Measurements from ENCODE around the gene CPNE1.
A peak's percentile ranks its signal among the peaks of the same experiment; 100 is the strongest.

CPNE1 gene

DNA sequence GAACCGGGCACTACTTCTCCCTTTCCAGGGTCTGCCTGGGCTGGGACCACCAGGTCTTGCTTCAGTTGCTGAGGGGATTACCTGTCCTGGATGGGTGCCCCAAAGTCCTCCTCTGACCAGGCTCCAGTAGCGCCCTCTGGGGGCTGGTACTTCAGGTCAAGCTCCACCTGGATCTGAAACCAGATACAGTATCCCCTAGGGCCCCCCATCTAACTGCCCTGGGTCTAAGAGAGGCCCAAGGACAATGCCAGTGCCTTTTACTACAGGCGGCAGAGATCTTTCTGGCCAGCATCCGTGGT lies 60.3 kb downstream of the CPNE1 start:
- Histone ChIP-seq H3K9ac (ENCODE audit: low read depth, low read length, poor library complexity, severe bottlenecking) (no peak overlapping the region), H3K36me3 (ENCODE audit: insufficient read depth, low read length) (no peaks in the 10 kb centered on the region), H3K27me3 (ENCODE audit: insufficient read depth, low read length, poor library complexity, severe bottlenecking) (no peaks in the 10 kb centered on the region), H3K79me2 (ENCODE audit: insufficient read depth, low read length) (no peaks in the 10 kb centered on the region), H2AFZ (ENCODE audit: low read length) (no peak overlapping the region), H3K4me3 (ENCODE audit: low read length, poor library complexity, severe bottlenecking) (no peak overlapping the region), H3K4me1 (ENCODE audit: insufficient read depth, low read length, poor library complexity, severe bottlenecking) (no peaks in the 10 kb centered on the region), H3K9me3 (ENCODE audit: insufficient read depth, low read depth, low read length) (no peaks in the 10 kb centered on the region), H3K4me2 (ENCODE audit: low read depth, low read length, poor library complexity, severe bottlenecking) (no peak overlapping the region), H4K20me1 (ENCODE audit: insufficient read depth, low read length, poor library complexity, severe bottlenecking) (no peaks in the 10 kb centered on the region), H3F3A (ENCODE audit: low read depth) (no peaks in the 10 kb centered on the region), H3K9me2 (replicated peaks; ENCODE audit: low read depth, low read length) (no peaks in the 10 kb centered on the region)
- TF ChIP-seq, protein P1, sequence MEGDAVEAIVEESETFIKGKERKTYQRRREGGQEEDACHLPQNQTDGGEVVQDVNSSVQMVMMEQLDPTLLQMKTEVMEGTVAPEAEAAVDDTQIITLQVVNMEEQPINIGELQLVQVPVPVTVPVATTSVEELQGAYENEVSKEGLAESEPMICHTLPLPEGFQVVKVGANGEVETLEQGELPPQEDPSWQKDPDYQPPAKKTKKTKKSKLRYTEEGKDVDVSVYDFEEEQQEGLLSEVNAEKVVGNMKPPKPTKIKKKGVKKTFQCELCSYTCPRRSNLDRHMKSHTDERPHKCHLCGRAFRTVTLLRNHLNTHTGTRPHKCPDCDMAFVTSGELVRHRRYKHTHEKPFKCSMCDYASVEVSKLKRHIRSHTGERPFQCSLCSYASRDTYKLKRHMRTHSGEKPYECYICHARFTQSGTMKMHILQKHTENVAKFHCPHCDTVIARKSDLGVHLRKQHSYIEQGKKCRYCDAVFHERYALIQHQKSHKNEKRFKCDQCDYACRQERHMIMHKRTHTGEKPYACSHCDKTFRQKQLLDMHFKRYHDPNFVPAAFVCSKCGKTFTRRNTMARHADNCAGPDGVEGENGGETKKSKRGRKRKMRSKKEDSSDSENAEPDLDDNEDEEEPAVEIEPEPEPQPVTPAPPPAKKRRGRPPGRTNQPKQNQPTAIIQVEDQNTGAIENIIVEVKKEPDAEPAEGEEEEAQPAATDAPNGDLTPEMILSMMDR (conservative IDR thresholded peaks at IDR 0.05; ENCODE audit: low read length): peak; percentile 69
- no peak for TF ChIP-seq EZH2phosphoT487 (IDR thresholded peaks at IDR 0.05; ENCODE audit: borderline replicate concordance)

DNA sequence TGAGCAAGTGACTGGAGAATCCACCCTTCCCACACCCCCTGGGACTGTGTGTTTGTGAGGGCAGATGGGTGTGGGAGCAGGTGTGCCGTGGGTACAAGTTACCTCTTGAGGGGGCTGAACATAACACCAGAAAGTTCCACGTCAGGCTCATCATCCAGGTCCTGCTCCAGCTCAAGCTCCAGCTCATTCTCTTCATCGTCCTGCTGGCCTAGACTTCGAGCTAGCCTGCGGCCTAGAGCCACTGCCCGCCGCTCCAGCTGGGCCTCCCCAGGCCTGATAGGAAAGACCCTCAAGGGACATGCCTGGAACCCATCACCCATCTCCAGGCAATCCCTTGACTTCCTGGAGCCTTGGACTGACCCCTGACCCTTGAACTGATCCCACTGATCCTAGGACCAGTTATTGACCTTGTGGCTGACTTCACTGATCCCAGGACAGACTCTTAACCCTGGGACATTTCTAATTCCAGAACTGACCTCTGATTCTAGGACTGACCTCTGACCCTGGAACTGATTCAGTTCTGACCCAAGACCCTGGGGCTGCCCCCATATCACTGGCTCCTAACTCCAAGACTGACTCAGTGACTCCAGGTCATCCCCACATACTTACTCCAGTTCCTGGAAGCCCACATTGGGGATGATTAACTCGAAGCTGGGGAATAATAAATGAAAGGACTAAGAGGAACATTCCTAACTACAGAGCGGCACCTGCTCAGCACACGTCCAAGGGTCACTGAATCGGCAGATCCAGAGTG lies 60.8 kb downstream of the CPNE1 start:
- H3K9me3 ChIP-seq (ENCODE audit: insufficient read depth, low read depth, low read length): no peaks in the 10 kb centered on the region
- no peak overlapping the region for H3K4me2 ChIP-seq (ENCODE audit: low read depth, low read length, poor library complexity, severe bottlenecking)
- H3K27me3 ChIP-seq (ENCODE audit: insufficient read depth, low read length, poor library complexity, severe bottlenecking): no peaks in the 10 kb centered on the region
- H3F3A ChIP-seq (ENCODE audit: low read depth): no peaks in the 10 kb centered on the region
- no peak overlapping the region for H3K9ac ChIP-seq (ENCODE audit: low read depth, low read length, poor library complexity, severe bottlenecking)
- H3K79me2 ChIP-seq (ENCODE audit: insufficient read depth, low read length): no peaks in the 10 kb centered on the region
- no peaks in the 10 kb centered on the region for H3K36me3 ChIP-seq (ENCODE audit: insufficient read depth, low read length)
- TF ChIP-seq, protein P1 (conservative IDR thresholded peaks at IDR 0.05; ENCODE audit: low read length): no peak
- TF ChIP-seq EZH2phosphoT487 (IDR thresholded peaks at IDR 0.05; ENCODE audit: borderline replicate concordance): no peak
- no peaks in the 10 kb centered on the region for H3K9me2 ChIP-seq (replicated peaks; ENCODE audit: low read depth, low read length)
- no peak overlapping the region for H3K4me3 ChIP-seq (ENCODE audit: low read length, poor library complexity, severe bottlenecking)
- no peaks in the 10 kb centered on the region for H4K20me1 ChIP-seq (ENCODE audit: insufficient read depth, low read length, poor library complexity, severe bottlenecking)
- H2AFZ ChIP-seq (ENCODE audit: low read length): no peak overlapping the region
- H3K4me1 ChIP-seq (ENCODE audit: insufficient read depth, low read length, poor library complexity, severe bottlenecking): no peaks in the 10 kb centered on the region

DNA sequence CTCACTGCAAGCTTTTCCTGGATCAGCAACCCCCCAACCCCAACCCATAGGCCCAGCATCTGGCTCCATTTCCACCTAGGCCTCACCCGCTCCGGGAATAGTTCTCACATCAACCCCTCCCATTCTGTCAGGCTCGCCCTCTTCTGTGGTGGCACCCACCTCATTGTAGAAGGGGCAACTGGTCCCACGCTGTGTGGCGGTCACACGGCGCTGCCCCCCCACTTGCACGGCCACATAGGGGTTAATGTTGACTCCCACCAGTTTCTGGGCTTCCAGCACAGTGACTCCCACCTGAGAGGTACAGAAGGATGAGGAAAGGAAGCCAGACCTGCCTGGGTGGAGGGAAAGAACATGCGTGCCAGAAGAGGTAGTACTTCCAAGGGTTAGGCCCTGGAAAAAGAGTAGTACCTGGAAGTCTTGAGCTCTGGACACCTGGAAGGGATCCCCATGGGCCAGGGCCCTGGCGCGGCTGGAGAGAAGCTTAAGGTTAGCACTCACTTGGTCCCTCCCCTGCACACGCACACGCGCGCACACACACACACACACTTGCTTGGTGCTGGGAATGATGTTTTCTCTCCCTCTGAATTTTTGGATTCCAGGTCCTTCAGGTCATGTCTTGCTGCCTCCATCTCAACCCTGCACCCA lies 61.7 kb downstream of the CPNE1 start:
- H3K4me3 ChIP-seq (ENCODE audit: low read length, poor library complexity, severe bottlenecking): no peak overlapping the region
- H3K36me3 ChIP-seq (ENCODE audit: insufficient read depth, low read length): no peaks in the 10 kb centered on the region
- no peaks in the 10 kb centered on the region for H4K20me1 ChIP-seq (ENCODE audit: insufficient read depth, low read length, poor library complexity, severe bottlenecking)
- no peak overlapping the region for H2AFZ ChIP-seq (ENCODE audit: low read length)
- TF ChIP-seq EZH2phosphoT487 (IDR thresholded peaks at IDR 0.05; ENCODE audit: borderline replicate concordance): no peak
- TF ChIP-seq, protein P1 (conservative IDR thresholded peaks at IDR 0.05; ENCODE audit: low read length): no peak
- no peaks in the 10 kb centered on the region for H3K9me3 ChIP-seq (ENCODE audit: insufficient read depth, low read depth, low read length)
- H3F3A ChIP-seq (ENCODE audit: low read depth): no peaks in the 10 kb centered on the region
- no peak overlapping the region for H3K9ac ChIP-seq (ENCODE audit: low read depth, low read length, poor library complexity, severe bottlenecking)
- no peaks in the 10 kb centered on the region for H3K79me2 ChIP-seq (ENCODE audit: insufficient read depth, low read length)
- no peaks in the 10 kb centered on the region for H3K9me2 ChIP-seq (replicated peaks; ENCODE audit: low read depth, low read length)
- H3K4me1 ChIP-seq (ENCODE audit: insufficient read depth, low read length, poor library complexity, severe bottlenecking): no peaks in the 10 kb centered on the region
- no peak overlapping the region for H3K4me2 ChIP-seq (ENCODE audit: low read depth, low read length, poor library complexity, severe bottlenecking)
- H3K27me3 ChIP-seq (ENCODE audit: insufficient read depth, low read length, poor library complexity, severe bottlenecking): no peaks in the 10 kb centered on the region
